GM23248 (cell line): ENCODE measurements around the gene ANKRD55. TPM values are rescaled to one million over a fixed set of nuclear protein-coding genes. Genes with fewer than 3 reads are reported as not detected.
"Not testable (repeated sequence)": the region's sequence is repeated elsewhere in the genome, so short reads cannot be mapped to it uniquely, and the experiment has no call there.

Experiments used
- DNase-seq: peaks from one replicate; pipeline ENCODE4 v3.0.0-alpha.2; 2015
- H2AFZ ChIP-seq: fragments of 200-600 bp; sonication (generic); 2 replicates; pipeline ENCODE4 v1.6.1; 2016; ENCODE audit warnings: antibody characterized with exemption
- H3F3A ChIP-seq: fragments of 200-600 bp; sonication (generic); 2 replicates; pipeline ENCODE4 v1.6.1; 2016; ENCODE audit warnings: mild to moderate bottlenecking, antibody characterized with exemption, mixed run types; ENCODE audit not compliant: insufficient read depth
- H3K27ac ChIP-seq: fragments of 200-600 bp; sonication (generic); 2 replicates; pipeline ENCODE4 v1.5.1; 2016; ENCODE audit warnings: mild to moderate bottlenecking
- H3K27me3 ChIP-seq: fragments of 200-600 bp; sonication (generic); replicated peaks from 2 replicates; pipeline ENCODE4 v1.6.1; 2016; ENCODE audit warnings: mild to moderate bottlenecking; ENCODE audit not compliant: insufficient read depth
- H3K36me3 ChIP-seq: fragments of 200-600 bp; sonication (generic); 2 replicates; pipeline ENCODE4 v1.6.1; 2016; ENCODE audit warnings: low read depth, mild to moderate bottlenecking
- H3K4me1 ChIP-seq: fragments of 200-600 bp; sonication (generic); 2 replicates; pipeline ENCODE4 v1.6.1; 2016; ENCODE audit warnings: mild to moderate bottlenecking; ENCODE audit not compliant: insufficient read depth
- H3K4me2 ChIP-seq: fragments of 200-600 bp; sonication (generic); one replicate; pipeline ENCODE4 v1.6.1; 2016; ENCODE audit warnings: mild to moderate bottlenecking; ENCODE audit not compliant: unreplicated experiment
- H3K4me3 ChIP-seq: fragments of 200-600 bp; sonication (generic); 2 replicates; pipeline ENCODE4 v1.5.1; 2016; ENCODE audit warnings: mild to moderate bottlenecking
- H3K79me2 ChIP-seq: fragments of 200-600 bp; sonication (generic); 2 replicates; pipeline ENCODE4 v1.6.1; 2016; ENCODE audit warnings: mild to moderate bottlenecking; ENCODE audit not compliant: insufficient read depth
- H3K9ac ChIP-seq: fragments of 200-600 bp; sonication (generic); 2 replicates; pipeline ENCODE4 v1.6.1; 2016; ENCODE audit warnings: mild to moderate bottlenecking
- H3K9me2 ChIP-seq: fragments of 200-600 bp; sonication (generic); 2 replicates; pipeline ENCODE4 v1.6.1; 2016; ENCODE audit warnings: mixed run types, mild to moderate bottlenecking, moderate library complexity; ENCODE audit not compliant: insufficient read depth
- H3K9me3 ChIP-seq: fragments of 200-600 bp; sonication (generic); one replicate; pipeline ENCODE4 v1.6.1; 2017; ENCODE audit warnings: low read depth
- H4K20me1 ChIP-seq: fragments of 200-600 bp; sonication (generic); 2 replicates; pipeline ENCODE4 v1.6.0; 2016; ENCODE audit not compliant: insufficient read depth
- EZH2 ChIP-seq: fragments of 200-600 bp; sonication (generic); IDR thresholded peaks from 2 replicates; pipeline ENCODE4 v1.6.1; 2018; ENCODE audit warnings: antibody characterized with exemption, mild to moderate bottlenecking; ENCODE audit not compliant: insufficient read depth, poor library complexity, severe bottlenecking
- EZH2phosphoT487 ChIP-seq: fragments of 200-600 bp; sonication (generic); IDR thresholded peaks from 2 replicates; pipeline ENCODE4 v1.6.1; 2018; ENCODE audit warnings: antibody characterized with exemption, moderate library complexity, mild to moderate bottlenecking, low read depth; ENCODE audit not compliant: insufficient read depth
- WGBS, 2 experiments: methylation state at CpG; one replicate each; pipeline ENCODE4 v1.1.6; 2015 to 2017; ENCODE audit warnings: low lambda C conversion rate in 2 of 2, low coverage in 1 of 2; ENCODE audit errors: missing lambda C conversion rate in 2 of 2; 5-methylcytosine and 5-hydroxymethylcytosine counted together
- in situ Hi-C: fragments of 300-500 bp; cut with MboI; formaldehyde crosslinking; loops from 2 replicates; pipeline ENCODE4 v1.15.0; 2020
- polyA plus RNA-seq: library from polyadenylated mRNA; unstranded; fragments of >200 nt; fragmentation: Nextera tagmentation; extraction: Ambion mirVana; gene quantifications from 2 replicates; pipeline ENCODE4 v1.2.1, GENCODE V29; 2016
- total RNA-seq: library from RNA; depleted of rRNA; stranded (reverse); fragments of >200 nt; shearing (Covaris generic); gene quantifications from 2 replicates; pipeline ENCODE4 v1.2.3, GENCODE V29; 2014

The ANKRD55 gene
- total and polyA plus RNA-seq, 2 experiments from 2014 or later = not detected

DNA sequence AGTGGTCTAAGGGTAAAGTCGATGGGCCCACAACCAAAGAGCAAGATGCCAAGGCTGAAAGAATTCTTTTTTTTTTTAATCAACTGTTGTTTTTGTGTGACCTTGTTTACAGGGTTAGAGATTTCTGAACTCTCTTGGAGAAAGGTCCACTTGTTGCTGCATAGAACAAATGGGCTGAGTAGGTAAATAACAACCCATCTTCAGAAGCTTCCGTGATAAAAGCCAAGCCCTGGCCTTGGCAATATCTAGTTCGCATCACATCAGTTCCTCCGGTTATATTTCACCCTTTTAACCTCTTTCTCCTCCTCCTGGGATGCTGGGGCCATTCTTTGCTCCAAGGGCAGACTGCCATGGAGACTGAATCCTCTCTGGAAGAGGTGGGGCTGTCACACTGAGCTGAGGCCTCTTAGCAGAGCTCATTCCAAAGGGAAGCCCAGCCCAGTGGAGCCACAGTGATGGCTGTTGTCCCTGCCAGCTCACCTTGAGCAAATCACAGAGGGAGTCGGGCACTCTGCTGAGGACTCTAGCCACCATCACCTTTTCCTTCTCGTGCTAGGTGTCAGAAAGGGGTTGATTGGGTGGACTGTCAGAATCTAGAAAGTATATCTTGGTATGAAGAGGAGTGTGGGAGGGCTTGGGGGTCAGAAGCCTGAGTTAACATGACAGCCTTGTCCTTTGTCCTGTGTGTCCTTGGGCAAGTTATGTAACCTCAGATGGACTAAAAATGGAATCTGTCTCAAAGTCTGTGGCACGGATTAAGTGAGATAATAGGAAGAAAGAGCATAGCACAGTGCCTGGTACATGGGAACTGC lies 17.9 kb downstream of the ANKRD55 start:
- Histone ChIP-seq H3K36me3 (no peaks in the 10 kb centered on the region), H3K4me2 (no peak overlapping the region), H2AFZ (no peak overlapping the region), H3K27ac (no peak overlapping the region), H3K9ac (no peak overlapping the region), H3K79me2 (no peaks in the 10 kb centered on the region), H3K4me1 (peaks cover 16% of the 10 kb centered on the region), H3K9me2 (no peaks in the 10 kb centered on the region), H3K9me3 (peaks cover 3% of the 10 kb centered on the region), H3K27me3 (no peaks in the 10 kb centered on the region), H3F3A (0 out of 2 replicates have a peak, but pooled peaks cover 4% of the 10 kb centered on the region), H3K4me3 (no peak overlapping the region), H4K20me1 (no peaks in the 10 kb centered on the region)
- in situ Hi-C loops = no loop called here
- no peak for DNase-seq
- 71 to 73% methylated on average over 7 of the region's 7 CpGs for WGBS, 2 experiments
- TF ChIP-seq EZH2phosphoT487 = no peak
- TF ChIP-seq EZH2 = no peak

DNA sequence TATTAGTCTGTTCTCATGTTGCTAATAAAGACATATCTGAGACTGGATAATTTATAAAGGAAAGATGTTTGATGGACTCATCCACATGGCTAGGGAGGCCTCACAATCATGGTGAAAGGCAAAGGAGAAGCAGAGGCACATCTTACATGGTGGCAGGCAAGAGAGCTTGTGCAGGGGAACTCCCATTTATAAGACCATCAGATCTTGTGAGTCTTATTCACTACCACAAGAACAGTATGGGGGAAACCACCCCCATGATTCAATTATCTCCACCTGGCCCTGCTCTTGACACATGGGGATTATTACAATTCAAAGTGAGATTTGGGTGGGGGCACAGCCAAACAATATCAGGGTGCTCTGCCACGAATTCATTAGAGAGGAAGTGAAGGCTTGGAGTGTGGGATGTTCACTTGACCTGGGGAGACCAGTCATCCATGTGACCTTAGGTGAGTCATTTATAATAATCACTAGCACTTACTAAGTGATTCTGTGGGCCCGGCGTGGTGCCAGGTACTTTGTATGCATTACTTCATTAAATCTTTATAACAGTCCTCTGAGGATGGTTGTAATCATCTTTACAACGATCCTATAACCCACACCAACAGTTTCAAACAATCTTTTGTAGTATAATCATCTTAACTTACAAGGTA lies 19.1 kb downstream of the ANKRD55 start:
- H3K4me2 ChIP-seq, in situ Hi-C loops, H2AFZ ChIP-seq, H3K4me3 ChIP-seq, H4K20me1 ChIP-seq, H3K36me3 ChIP-seq, H3K9me3 ChIP-seq, H3K27me3 ChIP-seq, H3K9ac ChIP-seq, H3F3A ChIP-seq, H3K27ac ChIP-seq, H3K9me2 ChIP-seq, H3K79me2 ChIP-seq: not testable (repeated sequence)
- peaks cover 16% of the 10 kb centered on the region for H3K4me1 ChIP-seq
- 66 to 74% methylated on average over 4 of the region's 4 CpGs for WGBS, 2 experiments
- peak; percentile 42 for DNase-seq

DNA sequence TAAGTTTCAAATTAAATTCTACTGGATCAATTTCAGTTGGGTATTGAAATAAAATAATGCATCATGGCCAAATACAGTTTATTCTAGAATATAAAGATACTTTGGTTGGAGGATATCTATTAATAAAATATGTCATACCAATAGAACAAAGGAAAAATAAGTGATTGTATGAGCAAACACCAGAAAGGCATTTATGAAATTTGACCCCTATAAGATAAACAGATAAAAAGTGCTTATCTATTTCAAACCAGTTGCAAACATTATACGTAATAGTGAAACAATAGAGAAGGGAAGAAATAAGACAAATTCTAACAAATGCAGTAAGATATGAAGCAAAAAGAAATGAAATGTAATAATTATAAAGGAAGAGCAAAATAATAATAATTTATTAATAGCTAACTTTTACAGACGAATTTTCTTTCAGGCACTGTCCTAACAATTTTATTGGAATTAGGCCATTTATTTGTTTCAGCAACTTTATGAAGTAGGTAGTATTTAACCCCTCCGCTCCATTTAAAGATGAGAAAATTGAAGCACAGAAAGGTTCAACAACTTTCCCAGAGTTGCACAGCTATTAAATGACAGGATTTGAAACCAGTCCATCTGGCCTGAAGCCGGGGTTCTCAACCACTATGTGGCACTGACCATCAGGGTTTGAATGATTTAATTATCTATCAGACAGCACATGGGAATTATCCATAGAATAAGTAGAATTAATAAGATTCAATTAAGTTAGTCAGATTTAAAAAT lies 20.8 kb downstream of the ANKRD55 start:
- no peak overlapping the region for H3K4me3 ChIP-seq
- peak overlapping the region; percentile 55 for H3K27ac ChIP-seq
- no peaks in the 10 kb centered on the region for H3K79me2 ChIP-seq
- no peaks in the 10 kb centered on the region for H3K36me3 ChIP-seq
- H3F3A ChIP-seq = peaks cover 7% of the 10 kb centered on the region
- in situ Hi-C loops = no loop called here
- no peak overlapping the region for H3K4me2 ChIP-seq
- H3K27me3 ChIP-seq = no peaks in the 10 kb centered on the region
- DNase-seq = no peak
- peaks cover 3% of the 10 kb centered on the region for H3K9me3 ChIP-seq
- no peak overlapping the region; the same call in 1 of the 2 replicates for H3K9ac ChIP-seq
- no peak for TF ChIP-seq EZH2
- 82 to 85% methylated on average over 4 of the region's 4 CpGs for WGBS, 2 experiments
- peaks cover 21% of the 10 kb centered on the region for H3K4me1 ChIP-seq
- no peaks in the 10 kb centered on the region for H3K9me2 ChIP-seq
- no peak overlapping the region for H2AFZ ChIP-seq
- H4K20me1 ChIP-seq = no peaks in the 10 kb centered on the region

DNA sequence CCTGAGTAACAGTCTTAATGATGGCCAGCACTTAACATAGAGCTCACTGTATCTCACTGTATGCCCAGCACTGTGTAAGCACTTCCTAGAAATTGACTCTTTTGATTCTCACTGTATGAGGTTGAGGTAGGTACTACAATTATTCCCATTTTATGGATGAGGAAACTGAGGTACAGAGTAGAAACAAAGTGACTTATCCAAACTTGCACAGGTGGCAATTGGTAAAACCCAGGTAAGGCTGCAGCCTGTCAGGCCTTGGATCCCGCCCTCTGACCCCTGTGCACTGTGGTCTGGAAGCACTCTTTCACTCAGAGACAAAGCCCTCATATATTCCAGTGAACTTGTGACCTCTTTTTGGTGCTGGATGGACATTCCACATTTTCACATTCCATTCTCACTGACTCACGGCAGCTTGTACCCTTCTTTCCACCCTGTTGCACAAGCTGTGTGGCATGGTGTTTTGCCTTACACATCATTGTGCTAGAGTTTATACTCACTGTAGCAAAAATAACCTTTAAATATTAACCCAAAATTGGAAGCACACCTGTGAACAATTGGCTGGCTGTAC lies 21.7 kb downstream of the ANKRD55 start:
- Histone ChIP-seq H3K79me2 (no peaks in the 10 kb centered on the region), H2AFZ (no peak overlapping the region), H3K27ac (peak overlapping the region; percentile 55), H3K9ac (no peak overlapping the region; the same call in 1 of the 2 replicates), H3K4me2 (peak overlapping the region; percentile 35), H3K36me3 (no peaks in the 10 kb centered on the region), H3K27me3 (no peaks in the 10 kb centered on the region), H3K4me3 (no peak overlapping the region), H4K20me1 (no peaks in the 10 kb centered on the region), H3K9me2 (no peaks in the 10 kb centered on the region), H3K9me3 (no peaks in the 10 kb centered on the region), H3K4me1 (peaks cover 30% of the 10 kb centered on the region), H3F3A (peaks cover 16% of the 10 kb centered on the region)
- DNase-seq = peak; percentile 87
- in situ Hi-C loops = no loop called here
- TF ChIP-seq EZH2phosphoT487 (no peak), EZH2 (no peak)
- WGBS, 2 experiments = 42 to 50% methylated on average over 2 of the region's 2 CpGs
